Upper lobe of right lung (tissue), 1 donor: ENCODE results near the gene OPCML. TPM values are rescaled to one million over a fixed set of nuclear protein-coding genes. Genes with fewer than 3 reads are reported as not detected.

Source experiments
- ATAC-seq: fragments of 200-7000 bp; cut with Tn5 transposase; one replicate; pipeline ENCODE4 v1.9.1; 2020; ENCODE audit warnings: mild to moderate bottlenecking, moderate library complexity
- DNase-seq: peaks from one replicate; pipeline ENCODE4 v3.0.0-alpha.2; 2020
- H3K27ac ChIP-seq: fragments of 200-600 bp; one replicate; pipeline ENCODE4 v1.8.0; 2022
- H3K27me3 ChIP-seq: fragments of 200-600 bp; one replicate; pipeline ENCODE4 v1.8.0; 2022; ENCODE audit warnings: mild to moderate bottlenecking
- H3K36me3 ChIP-seq: fragments of 200-600 bp; one replicate; pipeline ENCODE4 v1.8.0; 2022
- H3K4me1 ChIP-seq: fragments of 200-600 bp; one replicate; pipeline ENCODE4 v1.8.0; 2022
- H3K4me3 ChIP-seq: fragments of 200-600 bp; one replicate; pipeline ENCODE4 v1.8.0; 2022; ENCODE audit warnings: mild to moderate bottlenecking
- H3K9me3 ChIP-seq: fragments of 200-600 bp; one replicate; pipeline ENCODE4 v1.8.0; 2022
- CTCF ChIP-seq: fragments of 200-600 bp; IDR thresholded peaks from one replicate; pipeline ENCODE4 v1.8.0; 2022; ENCODE audit warnings: antibody characterized with exemption
- intact Hi-C: fragments of 100-400 bp; cut with DNase I; formaldehyde crosslinking; loops from one replicate; pipeline ENCODE4 v1.11.0; 2022
- total RNA-seq: library from RNA; stranded (reverse); fragmentation: NEBNext Ultra II Directional; extraction: Animal tissue kit (Norgen Biotek cat#: 25700); gene quantifications from one replicate; pipeline ENCODE4 v1.2.1, GENCODE V29; 2021
- donor health status: DM: no; HTN: yes; CAD: no; lungs with severe emphysema.

OPCML gene
- total RNA-seq, 1 donor from 2014 or later = not detected

- intact Hi-C loops = no loop called here
- TF ChIP-seq CTCF = no peak
- no peak for DNase-seq
- no peak for ATAC-seq
- Histone ChIP-seq H3K27ac (no peak overlapping the region), H3K9me3 (no peaks in the 10 kb centered on the region), H3K4me1 (no peaks in the 10 kb centered on the region), H3K27me3 (peaks cover 11% of the 10 kb centered on the region), H3K4me3 (no peak overlapping the region), H3K36me3 (no peaks in the 10 kb centered on the region)
Observed at GRCh38 chr11:133525976-133526375, 6.3 kb downstream of the OPCML start.

- ATAC-seq (no peak), DNase-seq (no peak)
- no peaks in the 10 kb centered on the region for H3K9me3 ChIP-seq
- H3K36me3 ChIP-seq = no peaks in the 10 kb centered on the region
- no peak overlapping the region for H3K4me3 ChIP-seq
- TF ChIP-seq CTCF = no peak
- no peak overlapping the region for H3K27ac ChIP-seq
- H3K4me1 ChIP-seq = no peaks in the 10 kb centered on the region
- intact Hi-C loops = no loop called here
- H3K27me3 ChIP-seq = no peaks in the 10 kb centered on the region
Observed at GRCh38 chr11:133524488-133524887, 7.8 kb downstream of the OPCML start.

- no peaks in the 10 kb centered on the region for H3K4me1 ChIP-seq
- intact Hi-C loops = no loop called here
- TF ChIP-seq CTCF = no peak
- DNase-seq (no peak), ATAC-seq (no peak)
- H3K27me3 ChIP-seq = no peaks in the 10 kb centered on the region
- H3K36me3 ChIP-seq = no peaks in the 10 kb centered on the region
- no peak overlapping the region for H3K27ac ChIP-seq
- H3K9me3 ChIP-seq = no peaks in the 10 kb centered on the region
- no peak overlapping the region for H3K4me3 ChIP-seq
Observed at GRCh38 chr11:133522344-133522743, 10.0 kb downstream of the OPCML start.

GRCh38 chr11:133521502-133521901 is 10.8 kb downstream of the OPCML start:
- Histone ChIP-seq H3K27me3 (no peaks in the 10 kb centered on the region), H3K9me3 (no peaks in the 10 kb centered on the region), H3K4me1 (no peaks in the 10 kb centered on the region), H3K4me3 (no peak overlapping the region), H3K36me3 (no peaks in the 10 kb centered on the region), H3K27ac (no peak overlapping the region)
- no peak for TF ChIP-seq CTCF
- ATAC-seq (no peak), DNase-seq (no peak)
- intact Hi-C loops = no loop called here

GRCh38 chr11:133520707-133521106 is 11.6 kb downstream of the OPCML start:
- intact Hi-C loops = no loop called here
- Histone ChIP-seq H3K27ac (no peak overlapping the region), H3K9me3 (no peaks in the 10 kb centered on the region), H3K36me3 (no peaks in the 10 kb centered on the region), H3K4me3 (no peak overlapping the region), H3K27me3 (no peaks in the 10 kb centered on the region), H3K4me1 (no peaks in the 10 kb centered on the region)
- TF ChIP-seq CTCF = no peak
- no peak for DNase-seq
- ATAC-seq = no peak

GRCh38 chr11:133519560-133519959 is 12.7 kb downstream of the OPCML start:
- Histone ChIP-seq H3K36me3 (no peaks in the 10 kb centered on the region), H3K4me1 (no peaks in the 10 kb centered on the region)
- intact Hi-C loops = no loop called here

More at GRCh38 chr11:133519560-133519959, 12.7 kb downstream of the OPCML start:
- H3K9me3 ChIP-seq = no peaks in the 10 kb centered on the region
- no peaks in the 10 kb centered on the region for H3K27me3 ChIP-seq
- TF ChIP-seq CTCF = no peak
- no peak for ATAC-seq
- H3K4me3 ChIP-seq = no peak overlapping the region
- DNase-seq = no peak
- no peak overlapping the region for H3K27ac ChIP-seq
